Measurements from ENCODE around the gene ESRRG.

DNA sequence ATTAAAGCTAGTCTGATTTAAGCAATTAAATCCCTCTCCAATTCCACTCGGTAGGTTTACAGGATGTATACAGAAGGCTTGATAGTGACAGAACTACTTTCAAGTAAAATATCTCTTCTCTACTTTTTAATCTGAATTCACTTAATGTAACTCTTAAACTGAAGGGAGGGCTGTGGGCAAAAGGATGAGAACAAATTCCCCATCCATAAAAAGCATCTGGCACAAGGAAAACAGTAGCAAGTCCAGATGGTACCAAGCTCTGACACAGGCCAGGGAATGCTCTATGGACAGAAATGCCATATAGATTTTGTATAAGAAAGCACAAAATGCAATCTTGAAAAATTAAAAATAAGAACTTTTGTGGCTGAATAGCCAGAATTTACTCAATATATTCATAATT lies 246.9 kb downstream of the ESRRG start:
- TF ChIP-seq, protein P1, sequence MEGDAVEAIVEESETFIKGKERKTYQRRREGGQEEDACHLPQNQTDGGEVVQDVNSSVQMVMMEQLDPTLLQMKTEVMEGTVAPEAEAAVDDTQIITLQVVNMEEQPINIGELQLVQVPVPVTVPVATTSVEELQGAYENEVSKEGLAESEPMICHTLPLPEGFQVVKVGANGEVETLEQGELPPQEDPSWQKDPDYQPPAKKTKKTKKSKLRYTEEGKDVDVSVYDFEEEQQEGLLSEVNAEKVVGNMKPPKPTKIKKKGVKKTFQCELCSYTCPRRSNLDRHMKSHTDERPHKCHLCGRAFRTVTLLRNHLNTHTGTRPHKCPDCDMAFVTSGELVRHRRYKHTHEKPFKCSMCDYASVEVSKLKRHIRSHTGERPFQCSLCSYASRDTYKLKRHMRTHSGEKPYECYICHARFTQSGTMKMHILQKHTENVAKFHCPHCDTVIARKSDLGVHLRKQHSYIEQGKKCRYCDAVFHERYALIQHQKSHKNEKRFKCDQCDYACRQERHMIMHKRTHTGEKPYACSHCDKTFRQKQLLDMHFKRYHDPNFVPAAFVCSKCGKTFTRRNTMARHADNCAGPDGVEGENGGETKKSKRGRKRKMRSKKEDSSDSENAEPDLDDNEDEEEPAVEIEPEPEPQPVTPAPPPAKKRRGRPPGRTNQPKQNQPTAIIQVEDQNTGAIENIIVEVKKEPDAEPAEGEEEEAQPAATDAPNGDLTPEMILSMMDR (IDR thresholded peaks at IDR 0.05) = no peak
- TF ChIP-seq POLR2A (IDR thresholded peaks at IDR 0.05) = no peak
